ENCODE results near the gene NRXN2.

Gene NRXN2

DNA sequence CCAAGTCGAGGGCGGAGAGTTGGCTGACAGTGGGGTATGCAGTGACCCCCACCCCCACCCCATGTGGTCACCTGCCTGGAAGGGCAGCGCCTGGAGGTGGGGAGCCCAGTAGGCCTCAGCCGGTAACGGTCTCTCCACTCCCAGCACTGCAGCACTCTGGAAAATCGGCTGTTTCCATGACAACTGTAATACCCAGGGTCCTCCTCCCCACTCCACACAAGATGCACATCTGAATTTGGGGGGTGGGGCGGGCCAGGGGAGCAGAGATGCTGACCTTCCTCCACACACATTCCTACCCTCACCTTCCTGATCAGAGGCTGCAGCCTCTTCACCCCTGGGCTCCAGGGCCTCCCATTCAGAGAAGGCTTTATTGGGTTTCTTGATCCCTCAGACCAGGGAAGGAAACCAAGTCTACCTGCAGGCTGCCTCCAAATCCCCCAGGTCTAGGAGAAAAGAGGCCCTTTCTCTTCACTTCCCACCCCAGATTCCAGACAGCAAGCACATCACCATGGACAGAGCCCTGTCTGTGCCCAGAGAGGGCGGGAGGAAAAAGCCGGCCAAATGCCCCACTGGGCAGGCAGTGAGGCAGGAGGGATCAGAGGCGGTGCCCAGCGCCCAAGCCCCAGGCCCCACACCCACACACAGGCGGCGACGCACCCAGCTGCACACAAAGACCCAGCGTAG is 85.5 kb downstream of the NRXN2 start:
- no peak overlapping the region for H3K4me3 ChIP-seq (ENCODE audit: control insufficient read depth in 1 of 7, extremely low read depth in 1 of 7, insufficient read depth in 4 of 7, low read depth in 2 of 7, low read length in 6 of 7)
- ChIA-PET POLR2A (no interaction called here), CTCF (no interaction called here)
- H3K4me1 ChIP-seq (ENCODE audit: control extremely low read depth in 1 of 4, control insufficient read depth in 4 of 4, insufficient read depth in 4 of 4, low read length in 3 of 4), result peaks cover 0 to 31% (median 19%) of the 10 kb centered on the region in 4 experiments
- no peak overlapping the region for H3K27ac ChIP-seq (ENCODE audit: insufficient read depth in 1 of 2, low read depth in 1 of 2, low read length in 2 of 2, poor library complexity in 1 of 2, severe bottlenecking in 2 of 2)
- no peaks in the 10 kb centered on the region for H3K9me3 ChIP-seq (ENCODE audit: control extremely low read depth in 1 of 5, control insufficient read depth in 4 of 5, insufficient read depth in 2 of 5, low read depth in 1 of 5, low read length in 4 of 5)
- no peaks in the 10 kb centered on the region for H3K36me3 ChIP-seq (ENCODE audit: control insufficient read depth in 4 of 4, insufficient read depth in 4 of 4, low read length in 3 of 4)
- WGBS (ENCODE audit: insufficient coverage), result 98% methylated on average over 10 of the region's 15 CpGs
- DNase-seq, result no peak
- H3K27me3 ChIP-seq (replicated peaks in 2 of 5; ENCODE audit: control insufficient read depth in 4 of 5, insufficient read depth in 5 of 5, low read length in 4 of 5), result peaks cover 7 to 31% (median 14%) of the 10 kb centered on the region in 5 experiments

DNA sequence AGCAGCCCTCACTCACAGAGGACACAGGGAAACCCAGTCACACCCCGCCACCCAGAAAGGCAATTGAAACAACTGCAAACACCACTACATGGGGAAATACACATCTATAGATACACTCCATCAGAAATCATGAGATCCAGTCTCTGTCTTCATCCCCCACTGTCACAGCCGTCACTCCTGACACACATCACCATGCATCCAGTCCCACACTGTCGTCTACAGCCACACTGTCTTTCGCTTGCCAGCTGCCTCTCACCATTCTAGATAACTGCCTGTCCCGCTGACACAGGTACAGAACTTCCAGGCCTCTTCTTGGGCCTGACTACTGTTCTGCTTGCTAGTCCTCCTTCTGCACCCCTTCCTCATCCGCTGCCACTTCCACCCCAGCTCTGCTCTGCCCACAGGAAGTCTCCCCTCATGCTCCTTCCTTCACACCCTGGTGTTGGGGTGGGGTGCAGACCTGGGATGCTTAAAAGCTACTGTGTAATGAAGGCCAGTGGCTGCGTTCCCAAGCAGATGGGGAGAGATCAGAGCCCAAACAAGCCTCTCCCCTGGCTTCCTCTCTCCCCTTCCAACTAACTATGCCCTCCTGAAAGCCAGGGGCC is 89.3 kb downstream of the NRXN2 start:
- H3K4me3 ChIP-seq (ENCODE audit: control insufficient read depth in 1 of 7, extremely low read depth in 1 of 7, insufficient read depth in 4 of 7, low read depth in 2 of 7, low read length in 6 of 7), result no peak overlapping the region
- H3K9me3 ChIP-seq (ENCODE audit: control extremely low read depth in 1 of 5, control insufficient read depth in 4 of 5, insufficient read depth in 2 of 5, low read depth in 1 of 5, low read length in 4 of 5), result no peaks in the 10 kb centered on the region
- CTCF ChIA-PET, result interaction anchor here (0.8 to 7.0 kb wide), 5 partner anchors 12 to 184 kb away, joined by 3 to 68 read pairs (median 3); no protein-coding TSS in a partner anchor
- POLR2A ChIA-PET, result no interaction called here
- WGBS (ENCODE audit: insufficient coverage), result 66% methylated on average over 4 of the region's 7 CpGs
- peak in 1 of 3 donors; percentile 39 for DNase-seq
- peaks cover 0 to 33% (median 15%) of the 10 kb centered on the region in 4 experiments for H3K4me1 ChIP-seq (ENCODE audit: control extremely low read depth in 1 of 4, control insufficient read depth in 4 of 4, insufficient read depth in 4 of 4, low read length in 3 of 4)
- no peaks in the 10 kb centered on the region for H3K36me3 ChIP-seq (ENCODE audit: control insufficient read depth in 4 of 4, insufficient read depth in 4 of 4, low read length in 3 of 4)
- peaks cover 0 to 5% (median 0%) of the 10 kb centered on the region in 5 experiments for H3K27me3 ChIP-seq (replicated peaks in 2 of 5; ENCODE audit: control insufficient read depth in 4 of 5, insufficient read depth in 5 of 5, low read length in 4 of 5)
- no peak overlapping the region for H3K27ac ChIP-seq (ENCODE audit: insufficient read depth in 1 of 2, low read depth in 1 of 2, low read length in 2 of 2, poor library complexity in 1 of 2, severe bottlenecking in 2 of 2)

DNA sequence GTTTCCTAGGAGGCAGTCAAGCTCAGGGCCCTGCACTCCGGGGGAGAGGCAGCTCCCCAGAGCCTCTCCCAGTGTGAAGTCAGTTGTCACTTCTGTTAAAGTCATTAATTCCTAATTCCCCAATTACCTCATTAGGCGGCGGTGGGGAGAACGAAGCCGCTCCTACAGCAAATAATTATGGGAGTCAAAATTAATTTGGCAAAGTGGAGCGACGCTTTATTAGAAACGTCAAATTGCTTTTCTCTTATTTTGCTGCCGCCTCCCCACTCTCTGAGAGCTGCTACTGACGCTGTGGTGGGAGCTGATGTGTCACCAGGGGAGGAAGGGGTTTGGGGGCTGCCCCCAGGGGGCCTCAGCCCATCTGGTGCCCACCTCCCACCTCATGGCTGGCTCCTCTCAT is 90.3 kb downstream of the NRXN2 start:
- no peak overlapping the region for H3K27ac ChIP-seq (ENCODE audit: insufficient read depth in 1 of 2, low read depth in 1 of 2, low read length in 2 of 2, poor library complexity in 1 of 2, severe bottlenecking in 2 of 2)
- no peaks in the 10 kb centered on the region for H3K9me3 ChIP-seq (ENCODE audit: control extremely low read depth in 1 of 5, control insufficient read depth in 4 of 5, insufficient read depth in 2 of 5, low read depth in 1 of 5, low read length in 4 of 5)
- WGBS (ENCODE audit: insufficient coverage), result no CpG with 5 or more reads among the region's 10 CpGs
- H3K27me3 ChIP-seq (replicated peaks in 2 of 5; ENCODE audit: control insufficient read depth in 4 of 5, insufficient read depth in 5 of 5, low read length in 4 of 5), result no peaks in the 10 kb centered on the region
- peaks cover 0 to 33% (median 15%) of the 10 kb centered on the region in 4 experiments for H3K4me1 ChIP-seq (ENCODE audit: control extremely low read depth in 1 of 4, control insufficient read depth in 4 of 4, insufficient read depth in 4 of 4, low read length in 3 of 4)
- ChIA-PET CTCF (interaction anchor here (1.5 to 7.0 kb wide), 3 partner anchors 13 to 143 kb away, joined by 3 to 68 read pairs (median 8); no protein-coding TSS in a partner anchor), POLR2A (no interaction called here)
- H3K36me3 ChIP-seq (ENCODE audit: control insufficient read depth in 4 of 4, insufficient read depth in 4 of 4, low read length in 3 of 4), result no peaks in the 10 kb centered on the region
- H3K4me3 ChIP-seq (ENCODE audit: control insufficient read depth in 1 of 7, extremely low read depth in 1 of 7, insufficient read depth in 4 of 7, low read depth in 2 of 7, low read length in 6 of 7), result no peak overlapping the region
- no peak for DNase-seq

DNA sequence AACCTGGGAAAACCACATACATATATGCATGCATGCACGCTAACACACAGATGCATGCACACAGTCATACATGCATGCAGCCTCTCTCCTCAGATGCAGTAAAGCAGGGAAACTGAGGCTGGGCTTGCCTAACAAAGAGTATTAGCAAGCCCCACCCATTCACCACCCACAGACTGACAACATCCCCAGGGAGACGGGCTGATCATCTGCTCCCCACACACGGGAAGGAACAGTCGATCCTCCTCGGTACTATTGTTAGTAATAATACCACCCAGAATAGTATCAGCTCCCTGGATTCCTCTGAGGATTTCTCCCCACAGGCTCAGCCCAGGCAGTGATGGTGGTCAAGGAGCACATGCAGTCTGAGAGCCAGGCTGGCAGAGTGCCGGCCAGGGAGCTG is 90.8 kb downstream of the NRXN2 start:
- 97% methylated on average over 4 of the region's 6 CpGs for WGBS (ENCODE audit: insufficient coverage)

DNA sequence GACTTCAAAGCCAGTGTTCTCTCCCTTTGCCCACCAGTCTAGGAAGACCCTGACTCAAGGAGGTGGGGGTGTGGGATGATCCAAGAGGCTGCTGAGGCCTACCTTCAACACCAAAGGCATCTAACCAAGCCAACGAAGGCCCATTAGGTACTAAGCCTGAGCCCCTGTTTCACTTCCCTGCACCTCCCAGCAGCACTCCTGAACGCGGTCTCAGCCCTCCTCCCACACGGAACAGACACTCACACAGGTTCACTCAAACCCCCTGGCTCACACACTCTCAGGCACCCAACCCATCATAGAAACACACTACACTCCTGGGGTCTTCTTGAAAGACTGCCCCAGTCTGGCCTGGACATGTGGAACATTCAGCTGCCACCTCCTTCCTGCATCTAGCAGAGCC is 91.3 kb downstream of the NRXN2 start:
- H3K4me3 ChIP-seq (ENCODE audit: control insufficient read depth in 1 of 7, extremely low read depth in 1 of 7, insufficient read depth in 4 of 7, low read depth in 2 of 7, low read length in 6 of 7), result no peak overlapping the region
- H3K36me3 ChIP-seq (ENCODE audit: control insufficient read depth in 4 of 4, insufficient read depth in 4 of 4, low read length in 3 of 4), result no peaks in the 10 kb centered on the region
- H3K9me3 ChIP-seq (ENCODE audit: control extremely low read depth in 1 of 5, control insufficient read depth in 4 of 5, insufficient read depth in 2 of 5, low read depth in 1 of 5, low read length in 4 of 5), result no peaks in the 10 kb centered on the region
- no peak for DNase-seq
- peaks cover 0 to 38% (median 16%) of the 10 kb centered on the region in 4 experiments for H3K4me1 ChIP-seq (ENCODE audit: control extremely low read depth in 1 of 4, control insufficient read depth in 4 of 4, insufficient read depth in 4 of 4, low read length in 3 of 4)
- POLR2A ChIA-PET, result no interaction called here
- CTCF ChIA-PET, result interaction anchor here (1.2 to 7.0 kb wide), 4 partner anchors 14 to 142 kb away, joined by 3 to 68 read pairs (median 6); no protein-coding TSS in a partner anchor
- WGBS (ENCODE audit: insufficient coverage), result 94% methylated on average over 4 of the region's 4 CpGs
- no peak overlapping the region for H3K27ac ChIP-seq (ENCODE audit: insufficient read depth in 1 of 2, low read depth in 1 of 2, low read length in 2 of 2, poor library complexity in 1 of 2, severe bottlenecking in 2 of 2)
- no peaks in the 10 kb centered on the region for H3K27me3 ChIP-seq (replicated peaks in 2 of 5; ENCODE audit: control insufficient read depth in 4 of 5, insufficient read depth in 5 of 5, low read length in 4 of 5)

More for the DNA sequence above, 90.8 kb downstream of the NRXN2 start:
- CTCF ChIA-PET, result interaction anchor here (1.5 to 7.0 kb wide), 3 partner anchors 13 to 142 kb away, joined by 3 to 68 read pairs (median 8); no protein-coding TSS in a partner anchor
- H3K27ac ChIP-seq (ENCODE audit: insufficient read depth in 1 of 2, low read depth in 1 of 2, low read length in 2 of 2, poor library complexity in 1 of 2, severe bottlenecking in 2 of 2), result no peak overlapping the region
- no peak overlapping the region for H3K4me3 ChIP-seq (ENCODE audit: control insufficient read depth in 1 of 7, extremely low read depth in 1 of 7, insufficient read depth in 4 of 7, low read depth in 2 of 7, low read length in 6 of 7)
- no peak for DNase-seq
- H3K9me3 ChIP-seq (ENCODE audit: control extremely low read depth in 1 of 5, control insufficient read depth in 4 of 5, insufficient read depth in 2 of 5, low read depth in 1 of 5, low read length in 4 of 5), result no peaks in the 10 kb centered on the region
- peaks cover 0 to 36% (median 15%) of the 10 kb centered on the region in 4 experiments for H3K4me1 ChIP-seq (ENCODE audit: control extremely low read depth in 1 of 4, control insufficient read depth in 4 of 4, insufficient read depth in 4 of 4, low read length in 3 of 4)
- POLR2A ChIA-PET, result no interaction called here
- no peaks in the 10 kb centered on the region for H3K27me3 ChIP-seq (replicated peaks in 2 of 5; ENCODE audit: control insufficient read depth in 4 of 5, insufficient read depth in 5 of 5, low read length in 4 of 5)
- H3K36me3 ChIP-seq (ENCODE audit: control insufficient read depth in 4 of 4, insufficient read depth in 4 of 4, low read length in 3 of 4), result no peaks in the 10 kb centered on the region

DNA sequence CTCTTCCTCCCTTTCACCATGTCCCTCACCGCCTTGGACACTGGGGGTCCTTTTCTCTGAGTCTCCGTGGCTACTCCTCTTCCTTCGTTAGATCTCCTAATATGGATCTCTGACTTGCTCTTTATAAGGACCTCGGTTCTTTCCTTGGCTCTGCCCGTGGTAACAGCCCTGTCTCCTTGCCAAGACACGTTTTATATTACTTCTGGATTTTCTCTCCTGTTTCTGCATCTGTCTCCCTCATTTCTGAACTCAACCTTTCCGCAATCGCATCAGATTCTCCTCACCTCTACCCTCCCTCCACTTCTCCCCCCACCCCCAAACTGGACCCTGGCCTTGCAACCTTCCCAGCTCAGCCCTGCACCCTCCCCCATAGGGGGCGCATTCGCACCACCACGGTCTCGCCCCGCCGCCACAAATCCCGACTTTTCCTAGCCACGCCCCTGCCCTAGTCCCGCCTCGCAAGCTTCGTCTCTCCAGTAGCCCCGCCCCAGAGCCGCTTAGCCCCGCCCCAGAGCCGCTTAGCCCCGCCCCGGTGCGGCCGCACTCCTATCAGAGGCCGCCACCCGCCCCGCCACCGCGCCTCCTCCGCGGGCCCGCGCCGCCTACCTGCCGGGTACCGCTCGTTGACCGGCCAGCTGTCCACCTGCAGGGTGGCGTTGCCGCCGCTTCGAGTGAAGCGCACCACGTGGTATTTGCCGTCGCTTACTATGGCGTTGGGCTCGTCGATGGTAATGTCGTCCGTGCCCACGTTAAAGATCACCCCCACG is 93.0 kb downstream of the NRXN2 start:
- no peak for DNase-seq
- peaks cover 4 to 46% (median 28%) of the 10 kb centered on the region in 4 experiments for H3K4me1 ChIP-seq (ENCODE audit: control extremely low read depth in 1 of 4, control insufficient read depth in 4 of 4, insufficient read depth in 4 of 4, low read length in 3 of 4)
- H3K4me3 ChIP-seq (ENCODE audit: control insufficient read depth in 1 of 7, extremely low read depth in 1 of 7, insufficient read depth in 4 of 7, low read depth in 2 of 7, low read length in 6 of 7), result no peak overlapping the region
- H3K9me3 ChIP-seq (ENCODE audit: control extremely low read depth in 1 of 5, control insufficient read depth in 4 of 5, insufficient read depth in 2 of 5, low read depth in 1 of 5, low read length in 4 of 5), result no peaks in the 10 kb centered on the region
- WGBS (ENCODE audit: insufficient coverage), result 82% methylated on average over 49 of the region's 56 CpGs
- POLR2A ChIA-PET, result no interaction called here
- H3K36me3 ChIP-seq (ENCODE audit: control insufficient read depth in 4 of 4, insufficient read depth in 4 of 4, low read length in 3 of 4), result no peaks in the 10 kb centered on the region
- CTCF ChIA-PET, result interaction anchor here (1.8 to 7.0 kb wide), 2 partner anchors 15 to 20 kb away, joined by 5 to 68 read pairs; no protein-coding TSS in a partner anchor
- H3K27ac ChIP-seq (ENCODE audit: insufficient read depth in 1 of 2, low read depth in 1 of 2, low read length in 2 of 2, poor library complexity in 1 of 2, severe bottlenecking in 2 of 2), result no peak overlapping the region
- H3K27me3 ChIP-seq (replicated peaks in 2 of 5; ENCODE audit: control insufficient read depth in 4 of 5, insufficient read depth in 5 of 5, low read length in 4 of 5), result no peaks in the 10 kb centered on the region
